H9 (cell line): Measurements from ENCODE around the gene ERC2. TPM values are rescaled to one million over a fixed set of nuclear protein-coding genes. Genes with fewer than 3 reads are reported as not detected.

ENCODE experiments used
- DNase-seq: peaks from one replicate; pipeline ENCODE4 v3.0.0-alpha.2; 2017
- H2AFZ ChIP-seq: one replicate; pipeline ENCODE4 v1.6.1; 2013; ENCODE audit warnings: mild to moderate bottlenecking, low read length, control low read depth, moderate library complexity
- H2AK5ac ChIP-seq: 2 replicates; pipeline ENCODE4 v1.6.1; 2013; ENCODE audit warnings: low read length, control low read depth, mixed read lengths; ENCODE audit not compliant: insufficient read length
- H2BK120ac ChIP-seq: one replicate; pipeline ENCODE4 v1.6.1; 2013; ENCODE audit warnings: low read depth, mild to moderate bottlenecking, low read length, control low read depth, inconsistent platforms; ENCODE audit not compliant: poor library complexity, severe bottlenecking
- H2BK12ac ChIP-seq: 2 replicates; pipeline ENCODE4 v1.6.1; 2013; ENCODE audit warnings: low read length, control low read depth, mixed read lengths, low read depth; ENCODE audit not compliant: insufficient read length
- H2BK15ac ChIP-seq: 2 replicates; pipeline ENCODE4 v1.6.1; 2013; ENCODE audit warnings: low read depth, low read length, control low read depth
- H2BK20ac ChIP-seq: one replicate; pipeline ENCODE4 v1.6.1; 2013; ENCODE audit warnings: low read depth, mild to moderate bottlenecking, low read length, control low read depth, inconsistent platforms; ENCODE audit not compliant: poor library complexity, severe bottlenecking
- H2BK5ac ChIP-seq: 2 replicates; pipeline ENCODE4 v1.6.1; 2013; ENCODE audit warnings: low read length, control low read depth, mixed read lengths; ENCODE audit not compliant: insufficient read length
- H3K14ac ChIP-seq: 2 replicates; pipeline ENCODE4 v1.6.1; 2013; ENCODE audit warnings: low read length, control low read depth; ENCODE audit not compliant: insufficient read depth
- H3K18ac ChIP-seq: 2 replicates; pipeline ENCODE4 v1.6.1; 2013; ENCODE audit warnings: low read depth, mild to moderate bottlenecking, mixed read lengths, low read length, control low read depth; ENCODE audit not compliant: insufficient read length
- H3K23ac ChIP-seq: 2 replicates; pipeline ENCODE4 v1.6.1; 2013; ENCODE audit warnings: low read length, control low read depth, mixed read lengths, low read depth; ENCODE audit not compliant: insufficient read length
- H3K23me2 ChIP-seq: 2 replicates; pipeline ENCODE4 v1.6.1; 2013; ENCODE audit warnings: low read depth, mild to moderate bottlenecking, mixed read lengths, low read length, control low read depth; ENCODE audit not compliant: insufficient read length, poor library complexity, severe bottlenecking
- H3K27ac ChIP-seq: 2 replicates; pipeline ENCODE4 v1.5.1; 2013; ENCODE audit warnings: low read length, control low read depth, mixed read lengths, low read depth; ENCODE audit not compliant: insufficient read length
- H3K27me3 ChIP-seq: 2 replicates; pipeline ENCODE4 v1.6.1; 2013; ENCODE audit warnings: low read length, control low read depth, inconsistent platforms; ENCODE audit not compliant: insufficient read depth
- H3K4ac ChIP-seq: 2 replicates; pipeline ENCODE4 v1.6.1; 2013; ENCODE audit warnings: low read depth, mild to moderate bottlenecking, control low read depth, inconsistent platforms, low read length, moderate library complexity
- H3K4me1 ChIP-seq: 2 replicates; pipeline ENCODE4 v1.6.1; 2013; ENCODE audit warnings: low read length, control low read depth, inconsistent platforms; ENCODE audit not compliant: insufficient read depth
- H3K4me2 ChIP-seq: 2 replicates; pipeline ENCODE4 v1.6.1; 2013; ENCODE audit warnings: low read length, control low read depth, mixed read lengths; ENCODE audit not compliant: insufficient read length, insufficient read depth
- H3K56ac ChIP-seq: 2 replicates; pipeline ENCODE4 v1.6.1; 2013; ENCODE audit warnings: low read depth, mild to moderate bottlenecking, mixed read lengths, low read length, control low read depth; ENCODE audit not compliant: insufficient read length
- H3K79me1 ChIP-seq: 2 replicates; pipeline ENCODE4 v1.6.1; 2013; ENCODE audit warnings: low read depth, mild to moderate bottlenecking, moderate library complexity, low read length, control low read depth, inconsistent platforms; ENCODE audit not compliant: insufficient read depth, poor library complexity, severe bottlenecking
- H3K79me2 ChIP-seq: 2 replicates; pipeline ENCODE4 v1.6.1; 2013; ENCODE audit warnings: low read length, control low read depth, inconsistent platforms; ENCODE audit not compliant: insufficient read depth
- H3K9ac ChIP-seq: 2 replicates; pipeline ENCODE4 v1.6.1; 2013; ENCODE audit warnings: low read length, control low read depth, mixed read lengths; ENCODE audit not compliant: insufficient read length; ENCODE audit errors: extremely low read depth
- H3K9me3 ChIP-seq: one replicate; pipeline ENCODE4 v1.6.1; 2013; ENCODE audit warnings: low read depth, low read length, inconsistent platforms; ENCODE audit not compliant: control insufficient read depth
- H3T11ph ChIP-seq: one replicate; pipeline ENCODE4 v1.6.1; 2013; ENCODE audit warnings: mild to moderate bottlenecking, low read length, control low read depth, inconsistent platforms
- H4K20me1 ChIP-seq: one replicate; pipeline ENCODE4 v1.6.1; 2013; ENCODE audit not compliant: control insufficient read depth, insufficient read length, insufficient read depth
- H4K5ac ChIP-seq: 2 replicates; pipeline ENCODE4 v1.6.1; 2013; ENCODE audit warnings: low read depth, mild to moderate bottlenecking, mixed read lengths, low read length, control low read depth; ENCODE audit not compliant: insufficient read length
- H4K8ac ChIP-seq: replicated peaks from 2 replicates; pipeline ENCODE4 v1.6.1; 2013; ENCODE audit warnings: low read length, control low read depth, mixed read lengths, low read depth; ENCODE audit not compliant: insufficient read length
- H4K91ac ChIP-seq: 2 replicates; pipeline ENCODE4 v1.6.1; 2013; ENCODE audit warnings: low read depth, mild to moderate bottlenecking, moderate library complexity, mixed read lengths, low read length, control low read depth; ENCODE audit not compliant: insufficient read length
- H3K27ac Mint-ChIP-seq, 3 experiments: 2 replicates in 2 of 3; 3 replicates in 1 of 3; pipeline ENCODE4 v1.8.0; 2020 to 2021; ENCODE audit warnings: mixed read lengths in 3 of 3, mild to moderate bottlenecking in 1 of 3, moderate library complexity in 1 of 3
- H3K27me3 Mint-ChIP-seq: 2 replicates; pipeline ENCODE4 v1.8.0; 2021; ENCODE audit warnings: low read depth, mild to moderate bottlenecking, moderate library complexity, mixed read lengths
- H3K36me3 Mint-ChIP-seq, 3 experiments: 2 replicates in 2 of 3; 3 replicates in 1 of 3; pipeline ENCODE4 v1.8.0; 2020 to 2021; ENCODE audit warnings: low read depth in 3 of 3, mixed read lengths in 3 of 3; ENCODE audit not compliant: insufficient read depth in 1 of 3
- H3K4me1 Mint-ChIP-seq, 2 experiments: 2 replicates each; pipeline ENCODE4 v1.8.0; 2020; ENCODE audit warnings: mixed read lengths in 2 of 2
- H3K4me3 Mint-ChIP-seq, 2 experiments: 2 replicates in 1 of 2; 3 replicates in 1 of 2; pipeline ENCODE4 v1.8.0; 2020 to 2021; ENCODE audit warnings: mild to moderate bottlenecking in 2 of 2, mixed read lengths in 2 of 2, moderate library complexity in 1 of 2
- H3K9me3 Mint-ChIP-seq, 2 experiments: 2 replicates in 1 of 2; 3 replicates in 1 of 2; pipeline ENCODE4 v1.8.0; 2020; ENCODE audit warnings: mild to moderate bottlenecking in 2 of 2, mixed read lengths in 2 of 2, moderate library complexity in 1 of 2
- WGBS: extraction: QIAGEN DNeasy Blood & Tissue Kit; methylation state at CpG from one replicate; pipeline ENCODE4 v1.1.7; 2013; ENCODE audit warnings: missing lambda C conversion rate, low lambda C conversion rate, mixed read lengths; ENCODE audit not compliant: insufficient read length; ENCODE audit errors: extremely low coverage; 5-methylcytosine and 5-hydroxymethylcytosine counted together
- total RNA-seq: library from RNA; stranded (reverse); gene quantifications from 2 replicates; pipeline ENCODE4 v1.2.1, GENCODE V29; 2021
- TF ChIP-seq, protein P1 (sequence below): fragments of 200-600 bp; sonication (generic); conservative IDR thresholded peaks from 3 replicates; pipeline ENCODE4 v1.8.0; 2021; ENCODE audit warnings: antibody characterized with exemption, mild to moderate bottlenecking

ERC2 gene
- total RNA-seq, 1 experiment from 2014 or later, result 15.4 TPM

DNA sequence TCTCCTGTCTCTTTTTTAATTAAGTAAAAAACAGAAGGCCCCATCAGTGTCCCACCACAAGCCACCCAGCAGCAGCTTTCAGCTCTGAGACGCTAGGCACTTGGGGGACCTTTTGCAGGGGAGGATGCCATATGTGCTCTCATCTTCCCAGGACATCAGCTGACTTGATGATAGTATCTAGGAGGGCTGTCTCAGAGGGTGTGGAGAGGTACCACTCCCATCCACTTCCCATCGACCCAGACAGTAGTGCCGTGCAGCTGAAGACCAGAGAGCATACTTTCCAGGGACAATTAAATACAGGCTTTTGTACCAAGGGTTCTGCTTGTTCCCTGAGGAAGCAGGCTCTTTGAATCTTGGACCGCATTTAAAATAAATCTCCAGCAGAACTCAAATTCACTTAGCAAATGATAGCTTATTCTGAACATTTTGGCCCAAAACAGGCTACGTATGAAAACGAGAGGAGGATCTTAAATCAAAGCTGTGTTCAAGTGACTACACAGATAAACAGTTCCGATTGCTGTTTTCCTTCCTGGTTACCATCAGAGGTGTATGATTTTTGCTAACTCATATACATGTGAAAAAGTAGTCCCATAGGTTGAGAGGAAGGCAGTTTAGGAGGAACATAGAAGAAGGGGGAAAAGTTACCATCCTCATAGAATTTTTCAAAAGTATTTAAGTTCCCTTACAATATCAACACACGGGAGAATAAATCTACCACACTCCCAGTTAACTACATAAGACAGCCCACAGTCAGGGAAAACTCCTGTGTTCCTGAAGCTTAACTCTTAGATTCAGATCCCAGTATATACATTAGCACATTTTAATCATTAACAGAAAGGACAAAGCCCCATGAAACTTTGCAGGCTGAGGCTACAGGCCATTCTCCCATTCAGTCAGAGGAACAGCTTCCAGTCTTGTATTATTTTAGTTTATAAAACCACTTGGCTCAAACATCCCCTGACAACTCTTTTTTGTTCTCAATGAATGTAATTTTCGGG, 990.7 kb downstream of the ERC2 start:
- no peak overlapping the region for H3K9ac ChIP-seq
- whole genome bisulfite sequencing, result no CpG with 5 or more reads among the region's 9 CpGs
- no peak overlapping the region for H2BK15ac ChIP-seq
- H3K4me2 ChIP-seq, result no peak overlapping the region
- no peak overlapping the region for H3T11ph ChIP-seq
- no peak overlapping the region for H3K18ac ChIP-seq
- no peak overlapping the region for H3K27ac ChIP-seq
- H2BK20ac ChIP-seq, result no peak overlapping the region
- no peak overlapping the region for H2AFZ ChIP-seq
- H3K23me2 ChIP-seq, result peaks cover 15% of the 10 kb centered on the region
- no peak overlapping the region for H2BK12ac ChIP-seq
- H3K14ac ChIP-seq, result no peak overlapping the region
- H3K27ac Mint-ChIP-seq, result peak overlapping the region in 1 of 3 experiments; percentile 54; a peak in 1 of 7 replicates
- H2AK5ac ChIP-seq, result no peak overlapping the region
- H3K4ac ChIP-seq, result no peak overlapping the region
- peaks cover 2% of the 10 kb centered on the region; the same call in 1 of the 2 replicates for H3K4me1 ChIP-seq
- no peak overlapping the region for H4K91ac ChIP-seq
- no peak overlapping the region for H2BK5ac ChIP-seq
- DNase-seq, result no peak
- H3K27me3 ChIP-seq, result peaks cover 44% of the 10 kb centered on the region
- no peak overlapping the region for H2BK120ac ChIP-seq
- peaks cover 20 to 22% of the 10 kb centered on the region in 2 experiments for H3K4me1 Mint-ChIP-seq
- peaks cover 97% of the 10 kb centered on the region for H3K27me3 Mint-ChIP-seq
- no peak overlapping the region for H4K5ac ChIP-seq
- no peaks in the 10 kb centered on the region for H3K79me1 ChIP-seq
- no peaks in the 10 kb centered on the region for H3K9me3 ChIP-seq
- no peak overlapping the region for H3K4me3 Mint-ChIP-seq
- no peak overlapping the region for H4K8ac ChIP-seq
- no peak overlapping the region for H3K23ac ChIP-seq
- H3K9me3 Mint-ChIP-seq, result no peaks in the 10 kb centered on the region
- TF ChIP-seq, protein P1, sequence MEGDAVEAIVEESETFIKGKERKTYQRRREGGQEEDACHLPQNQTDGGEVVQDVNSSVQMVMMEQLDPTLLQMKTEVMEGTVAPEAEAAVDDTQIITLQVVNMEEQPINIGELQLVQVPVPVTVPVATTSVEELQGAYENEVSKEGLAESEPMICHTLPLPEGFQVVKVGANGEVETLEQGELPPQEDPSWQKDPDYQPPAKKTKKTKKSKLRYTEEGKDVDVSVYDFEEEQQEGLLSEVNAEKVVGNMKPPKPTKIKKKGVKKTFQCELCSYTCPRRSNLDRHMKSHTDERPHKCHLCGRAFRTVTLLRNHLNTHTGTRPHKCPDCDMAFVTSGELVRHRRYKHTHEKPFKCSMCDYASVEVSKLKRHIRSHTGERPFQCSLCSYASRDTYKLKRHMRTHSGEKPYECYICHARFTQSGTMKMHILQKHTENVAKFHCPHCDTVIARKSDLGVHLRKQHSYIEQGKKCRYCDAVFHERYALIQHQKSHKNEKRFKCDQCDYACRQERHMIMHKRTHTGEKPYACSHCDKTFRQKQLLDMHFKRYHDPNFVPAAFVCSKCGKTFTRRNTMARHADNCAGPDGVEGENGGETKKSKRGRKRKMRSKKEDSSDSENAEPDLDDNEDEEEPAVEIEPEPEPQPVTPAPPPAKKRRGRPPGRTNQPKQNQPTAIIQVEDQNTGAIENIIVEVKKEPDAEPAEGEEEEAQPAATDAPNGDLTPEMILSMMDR, result no peak
- no peak overlapping the region for H3K56ac ChIP-seq
- no peaks in the 10 kb centered on the region for H3K36me3 Mint-ChIP-seq
- no peaks in the 10 kb centered on the region for H4K20me1 ChIP-seq
- no peaks in the 10 kb centered on the region for H3K79me2 ChIP-seq
